Ovary (tissue), 3 donors: Measurements from ENCODE around the gene ZNF423.

Experiments
- EP300 ChIP-seq: sonication (generic); formaldehyde crosslinking; IDR thresholded peaks from one replicate; pipeline ENCODE4 v1.6.1; 2017; ENCODE audit warnings: antibody characterized with exemption
- TF ChIP-seq, protein P1 (sequence below), 3 donors: fragments of 450-650 bp in 2 of 3; fragments of 200-600 bp in 1 of 3; IDR thresholded peaks; one replicate each; pipeline versions ENCODE4 v1.5.1 to v1.8.0; 2016 to 2022; ENCODE audit warnings: antibody characterized with exemption in 3 of 3, mild to moderate bottlenecking in 1 of 3
- donor health status: DM: no; HTN: no; CAD: no.

DNA sequence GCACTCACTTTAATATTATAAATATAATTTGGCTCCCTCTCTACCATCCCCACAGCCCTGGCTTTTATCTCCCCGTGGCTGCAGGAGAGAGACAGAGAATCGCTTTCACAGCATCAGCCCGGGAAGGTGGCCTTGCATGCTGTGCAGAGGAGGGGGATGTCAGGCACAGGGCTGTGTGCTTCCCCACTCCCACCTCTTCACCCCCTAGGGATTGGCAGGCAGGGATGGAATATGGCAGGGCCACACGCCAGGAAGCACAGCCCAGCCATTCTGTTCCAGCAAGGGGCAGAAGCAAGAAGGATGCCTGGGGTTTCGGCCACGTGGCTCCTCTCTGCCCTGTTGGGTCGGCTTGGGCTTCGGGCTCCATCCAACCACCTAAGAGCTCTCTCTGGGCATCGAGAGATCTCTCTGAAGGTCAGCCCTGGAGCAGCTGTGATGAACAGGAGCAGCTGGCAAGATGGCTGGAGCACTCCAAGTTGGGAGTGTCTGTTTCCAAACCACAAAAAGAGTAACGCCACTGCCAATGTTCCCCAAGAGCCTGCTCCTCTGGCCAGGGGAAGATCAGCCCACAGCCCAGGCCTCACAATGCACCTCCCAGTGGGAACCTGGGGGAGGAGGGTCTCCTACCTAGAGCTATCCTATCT lies 259.1 kb downstream of the ZNF423 start:
- TF ChIP-seq, protein P1, sequence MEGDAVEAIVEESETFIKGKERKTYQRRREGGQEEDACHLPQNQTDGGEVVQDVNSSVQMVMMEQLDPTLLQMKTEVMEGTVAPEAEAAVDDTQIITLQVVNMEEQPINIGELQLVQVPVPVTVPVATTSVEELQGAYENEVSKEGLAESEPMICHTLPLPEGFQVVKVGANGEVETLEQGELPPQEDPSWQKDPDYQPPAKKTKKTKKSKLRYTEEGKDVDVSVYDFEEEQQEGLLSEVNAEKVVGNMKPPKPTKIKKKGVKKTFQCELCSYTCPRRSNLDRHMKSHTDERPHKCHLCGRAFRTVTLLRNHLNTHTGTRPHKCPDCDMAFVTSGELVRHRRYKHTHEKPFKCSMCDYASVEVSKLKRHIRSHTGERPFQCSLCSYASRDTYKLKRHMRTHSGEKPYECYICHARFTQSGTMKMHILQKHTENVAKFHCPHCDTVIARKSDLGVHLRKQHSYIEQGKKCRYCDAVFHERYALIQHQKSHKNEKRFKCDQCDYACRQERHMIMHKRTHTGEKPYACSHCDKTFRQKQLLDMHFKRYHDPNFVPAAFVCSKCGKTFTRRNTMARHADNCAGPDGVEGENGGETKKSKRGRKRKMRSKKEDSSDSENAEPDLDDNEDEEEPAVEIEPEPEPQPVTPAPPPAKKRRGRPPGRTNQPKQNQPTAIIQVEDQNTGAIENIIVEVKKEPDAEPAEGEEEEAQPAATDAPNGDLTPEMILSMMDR (IDR thresholded peaks at IDR 0.05): no peak
- TF ChIP-seq EP300: no peak
